NCI-H1417 (cell line): ENCODE data around the gene CMTR2.
A peak's percentile ranks its signal among the peaks of the same experiment; 100 is the strongest.
"Not testable (repeated sequence)": the region's sequence is repeated elsewhere in the genome, so short reads cannot be mapped to it uniquely, and the experiment has no call there.

Source experiments
- DNase-seq, 3 experiments: peaks; one replicate each; lab custom pipeline; 2025; lab: John Stamatoyannopoulos, UW

Gene CMTR2, protein sequence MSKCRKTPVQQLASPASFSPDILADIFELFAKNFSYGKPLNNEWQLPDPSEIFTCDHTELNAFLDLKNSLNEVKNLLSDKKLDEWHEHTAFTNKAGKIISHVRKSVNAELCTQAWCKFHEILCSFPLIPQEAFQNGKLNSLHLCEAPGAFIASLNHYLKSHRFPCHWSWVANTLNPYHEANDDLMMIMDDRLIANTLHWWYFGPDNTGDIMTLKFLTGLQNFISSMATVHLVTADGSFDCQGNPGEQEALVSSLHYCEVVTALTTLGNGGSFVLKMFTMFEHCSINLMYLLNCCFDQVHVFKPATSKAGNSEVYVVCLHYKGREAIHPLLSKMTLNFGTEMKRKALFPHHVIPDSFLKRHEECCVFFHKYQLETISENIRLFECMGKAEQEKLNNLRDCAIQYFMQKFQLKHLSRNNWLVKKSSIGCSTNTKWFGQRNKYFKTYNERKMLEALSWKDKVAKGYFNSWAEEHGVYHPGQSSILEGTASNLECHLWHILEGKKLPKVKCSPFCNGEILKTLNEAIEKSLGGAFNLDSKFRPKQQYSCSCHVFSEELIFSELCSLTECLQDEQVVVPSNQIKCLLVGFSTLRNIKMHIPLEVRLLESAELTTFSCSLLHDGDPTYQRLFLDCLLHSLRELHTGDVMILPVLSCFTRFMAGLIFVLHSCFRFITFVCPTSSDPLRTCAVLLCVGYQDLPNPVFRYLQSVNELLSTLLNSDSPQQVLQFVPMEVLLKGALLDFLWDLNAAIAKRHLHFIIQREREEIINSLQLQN

DNA sequence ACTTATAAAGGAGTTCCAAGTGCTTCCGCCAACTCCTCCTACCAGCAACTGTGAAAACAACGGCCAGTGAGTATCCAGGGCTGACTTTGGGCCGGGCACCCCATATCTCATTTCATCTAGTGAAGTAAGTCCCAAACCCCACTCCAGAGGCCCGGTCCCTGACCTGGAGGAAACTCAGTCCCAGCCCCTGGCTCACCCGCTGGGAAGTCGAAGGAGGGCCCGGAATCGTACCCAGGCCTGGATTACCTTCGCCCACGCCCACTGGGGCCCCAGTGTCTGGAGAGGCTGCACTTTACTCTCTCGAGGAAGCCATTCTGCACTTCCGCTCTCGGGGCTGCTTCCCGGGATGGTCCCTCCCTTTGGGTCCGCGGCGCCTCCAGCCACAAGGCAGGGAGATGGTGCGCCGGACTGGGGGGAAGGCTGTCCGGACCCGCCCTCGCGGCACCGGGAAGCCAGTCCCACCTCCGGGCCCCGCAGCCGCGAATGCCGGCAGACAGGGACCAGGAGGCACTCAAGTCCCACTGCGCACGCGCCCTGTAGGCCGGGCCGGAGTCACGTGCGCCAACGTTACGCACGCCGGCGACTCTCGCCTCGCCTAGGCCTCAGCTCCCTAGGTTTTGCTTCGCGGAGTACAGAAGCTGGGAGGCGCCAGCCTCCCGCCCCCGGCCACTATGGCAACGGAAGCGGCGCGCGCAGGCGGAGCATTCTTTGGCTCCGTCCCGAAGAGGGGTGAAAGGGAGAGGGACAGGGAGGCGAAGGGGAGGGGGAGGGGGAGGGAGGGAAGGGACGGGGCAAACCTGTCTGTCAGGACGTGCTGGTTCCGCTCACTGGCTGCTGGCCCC, at the start of gene CMTR2:
Gene CMTR2, minus strand, starts transcription at position 513 of the 842 bp plus-strand sequence. CDS start 3,482 bp downstream, outside the sequence.
- DNase-seq = peak; percentile 93 to 96 (median 94)

DNA sequence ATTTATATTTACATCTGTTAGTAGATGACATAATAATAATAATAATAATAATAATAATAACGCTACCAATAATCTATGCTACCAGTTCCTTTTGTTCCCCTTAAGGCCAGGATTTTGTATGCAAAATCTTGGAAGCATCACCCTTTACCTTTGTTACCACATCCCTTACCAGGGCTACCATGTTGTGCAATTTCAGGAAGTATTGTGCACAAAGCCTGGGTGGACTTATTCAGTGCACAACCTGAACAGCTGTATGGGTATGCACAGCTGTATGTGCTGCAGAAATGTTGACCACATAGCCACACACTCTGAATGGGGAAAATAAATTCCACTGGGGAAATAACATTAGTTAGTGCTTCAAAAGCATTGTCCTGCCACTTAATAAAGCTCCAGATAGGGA, 49.4 kb upstream of the CMTR2 start:
- no peak for DNase-seq

DNA sequence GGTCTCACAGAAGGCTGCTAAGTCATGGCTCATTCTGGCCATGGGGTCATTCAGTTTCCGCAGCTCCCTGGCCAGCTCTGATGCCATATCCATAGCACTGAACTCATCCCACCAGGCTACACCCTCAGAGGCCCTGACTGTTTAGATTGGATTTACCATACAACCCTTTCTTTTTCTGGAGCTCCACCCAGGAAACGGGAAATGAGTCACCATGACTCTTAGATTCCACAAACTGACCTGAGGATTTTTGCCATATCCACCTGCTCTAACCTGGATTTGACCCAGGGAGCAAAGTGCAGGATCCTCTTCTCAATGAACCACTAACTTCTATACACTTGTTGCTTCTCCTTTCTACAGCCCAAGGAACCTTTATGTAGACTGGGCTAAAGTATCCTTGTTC, 49.0 kb upstream of the CMTR2 start:
- DNase-seq = no peak

DNA sequence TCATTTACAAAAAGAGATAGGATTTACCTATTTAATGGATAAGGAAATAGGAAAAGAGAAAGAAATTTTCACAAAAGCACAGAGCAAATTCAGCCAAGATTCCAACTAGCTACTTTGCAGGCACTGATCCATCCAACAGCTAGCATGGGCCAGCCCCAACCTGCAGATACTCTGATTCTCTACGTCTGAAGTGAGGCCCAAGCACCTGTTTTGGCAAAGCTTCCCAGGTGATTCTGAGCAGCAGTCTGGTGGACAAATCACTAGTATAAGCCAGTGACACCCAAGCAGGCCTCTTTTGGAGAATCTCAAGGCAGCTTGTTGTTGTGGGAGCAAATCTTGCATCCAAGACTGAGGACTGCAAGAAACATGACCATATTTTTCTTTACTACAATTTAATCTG, 48.4 kb upstream of the CMTR2 start:
- DNase-seq = no peak

DNA sequence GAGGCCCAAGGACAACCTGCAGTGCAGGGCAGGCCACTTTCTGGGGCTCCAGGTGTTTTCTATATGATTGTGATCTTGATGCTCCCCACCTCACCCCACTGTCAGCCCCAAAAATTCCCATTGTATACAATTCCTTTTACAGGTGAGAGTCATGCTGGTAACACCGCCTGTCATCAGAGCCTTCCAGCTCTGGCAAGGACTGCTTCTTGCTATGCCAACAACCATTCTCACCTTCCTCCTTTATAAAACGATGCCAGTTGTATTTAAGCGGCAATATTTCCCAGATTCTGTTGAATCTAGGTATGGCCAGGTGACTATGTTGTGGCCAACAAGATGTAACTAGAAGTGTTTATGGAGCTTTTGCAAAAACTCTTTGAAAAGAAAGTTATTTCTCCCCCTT, 38.9 kb upstream of the CMTR2 start:
- DNase-seq = no peak

DNA sequence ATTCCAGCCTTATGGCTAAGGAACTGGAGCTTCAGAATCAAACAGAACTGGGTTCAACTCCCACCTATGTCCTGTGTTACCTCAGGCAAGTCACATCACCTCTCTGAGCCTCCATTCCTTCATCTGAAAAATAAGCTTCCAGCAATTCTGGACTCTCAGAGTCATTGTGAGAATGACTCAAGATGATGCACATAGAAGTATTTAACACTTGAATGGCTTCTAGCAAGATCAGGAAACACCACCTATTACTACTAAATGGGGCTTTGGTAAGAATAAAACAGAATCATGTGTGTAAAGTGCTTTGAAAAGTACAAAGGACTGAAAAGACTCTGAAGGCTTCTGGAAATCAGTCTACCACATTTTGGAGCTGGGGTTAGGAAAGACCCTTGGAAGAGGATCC, 38.5 kb upstream of the CMTR2 start:
- DNase-seq = no peak

DNA sequence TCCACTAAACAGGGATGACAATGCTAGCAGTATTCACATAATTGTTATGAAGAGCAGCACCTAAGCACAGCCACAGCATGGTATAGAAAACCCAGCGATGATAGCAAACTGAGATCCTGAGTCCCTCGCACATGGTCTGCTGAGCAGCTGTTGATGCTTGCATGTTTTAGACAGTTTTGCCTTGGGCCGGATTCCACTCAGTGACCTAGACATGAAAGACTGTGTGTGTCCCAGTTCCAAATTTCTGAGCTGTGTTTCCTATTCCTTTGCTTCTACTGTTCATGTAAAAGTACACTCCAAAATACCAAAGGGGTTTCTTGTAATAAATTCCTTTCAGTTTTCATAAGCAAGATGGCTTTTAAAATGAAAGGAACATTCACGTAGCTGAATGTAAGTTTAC, 30.8 kb upstream of the CMTR2 start:
- DNase-seq = no peak

DNA sequence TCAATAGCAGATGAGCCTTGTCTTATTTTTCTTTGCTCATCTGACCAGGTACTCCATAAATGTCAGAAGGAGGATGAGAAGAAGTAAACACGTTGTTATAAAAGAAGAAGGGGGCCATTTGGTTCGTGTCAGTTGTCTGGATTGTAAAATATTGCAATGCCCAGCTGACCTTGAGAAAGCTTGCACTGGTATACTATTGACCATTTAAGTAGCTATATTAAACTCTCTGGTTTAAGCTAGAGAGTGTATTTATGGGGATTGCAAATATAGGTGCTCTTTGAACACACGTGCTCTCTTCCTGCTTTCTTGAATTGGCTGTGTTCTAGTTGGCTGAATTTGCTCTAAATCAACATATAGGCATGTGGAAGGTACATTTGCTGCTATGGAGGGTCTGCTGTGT, 26.1 kb upstream of the CMTR2 start:
- DNase-seq = no peak

DNA sequence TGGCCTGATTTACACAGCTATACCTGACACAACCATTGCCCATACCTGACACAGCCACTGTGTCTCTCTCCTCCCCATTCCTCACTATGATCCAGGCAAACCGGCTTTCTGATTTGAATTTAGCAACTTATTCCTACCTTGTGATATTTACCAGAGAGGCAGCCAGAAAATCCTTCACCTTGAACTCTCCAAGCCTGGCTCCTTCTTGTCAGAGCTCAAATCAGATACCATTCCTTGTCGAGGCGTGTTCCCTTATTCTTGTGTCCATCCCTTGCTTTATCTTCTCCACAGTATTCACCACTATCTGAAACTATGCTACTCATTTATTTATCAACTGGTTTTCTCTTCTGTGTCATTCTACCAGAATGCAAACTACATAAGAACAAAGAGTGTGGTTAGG, 24.4 kb upstream of the CMTR2 start:
- DNase-seq = not testable (repeated sequence)

DNA sequence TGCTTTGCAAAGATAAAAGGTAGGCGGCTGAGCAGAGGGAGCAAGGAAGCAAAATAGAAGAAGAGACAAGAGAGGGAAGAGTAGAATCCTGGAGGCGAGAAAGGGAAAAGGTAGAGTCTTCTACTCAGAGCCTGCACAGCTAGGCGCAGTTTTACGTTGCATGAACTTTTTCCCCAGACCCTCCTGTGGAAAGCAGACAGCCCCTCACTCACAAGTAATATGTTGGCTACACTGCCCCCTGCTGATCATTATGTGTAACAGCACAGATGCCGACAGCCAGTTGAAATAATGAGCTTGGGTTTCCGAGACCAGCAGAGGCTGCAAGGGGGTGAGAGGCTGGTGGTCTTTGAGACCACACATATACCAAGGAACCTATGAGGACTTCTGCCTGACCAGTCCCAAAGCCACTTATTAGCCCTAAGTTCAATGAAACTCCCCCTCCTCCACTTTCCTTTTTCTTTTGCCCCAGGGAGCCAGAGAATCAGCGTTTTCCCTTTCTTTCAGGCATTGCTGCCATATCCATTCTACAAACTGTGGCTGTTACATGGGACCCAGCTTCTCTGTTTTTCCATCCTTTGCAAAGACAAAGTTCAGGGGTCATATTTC, 22.5 kb upstream of the CMTR2 start:
- peak; percentile 6 to 65 (median 34) for DNase-seq

DNA sequence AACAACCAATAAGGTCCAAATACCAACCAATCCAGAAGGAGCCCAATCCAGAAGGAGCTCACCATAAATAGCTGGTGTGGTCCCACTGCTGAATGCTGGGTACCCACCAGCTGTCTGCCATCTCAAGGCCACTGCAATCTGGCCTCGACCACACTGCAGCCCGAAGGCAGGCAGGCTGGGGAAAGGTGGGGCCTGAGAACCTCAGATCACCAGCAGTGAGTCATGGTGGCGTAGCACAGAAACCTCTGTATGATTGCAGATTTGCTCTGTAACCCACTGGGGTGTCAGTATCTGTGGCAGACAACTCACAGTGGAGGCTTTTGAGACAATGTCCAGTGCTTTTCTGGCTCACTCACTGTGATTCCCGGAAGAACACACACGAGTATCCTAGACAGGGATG, 14.7 kb upstream of the CMTR2 start:
- DNase-seq = no peak

DNA sequence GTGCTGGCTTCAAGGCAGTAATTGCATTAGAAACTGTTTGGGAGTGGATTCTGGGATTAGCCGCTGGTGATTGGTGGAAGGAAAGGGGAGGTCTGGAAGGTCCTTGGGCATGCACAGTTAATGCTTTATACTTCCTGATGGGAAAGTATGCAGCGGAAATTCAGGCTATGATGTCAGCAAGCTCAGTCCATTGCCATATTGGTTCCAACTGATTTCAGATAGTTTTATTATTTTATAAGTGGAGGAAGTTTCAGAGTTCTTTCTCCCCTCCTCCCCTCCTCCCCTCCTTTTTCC, 8.1 kb upstream of the CMTR2 start:
- DNase-seq = no peak

DNA sequence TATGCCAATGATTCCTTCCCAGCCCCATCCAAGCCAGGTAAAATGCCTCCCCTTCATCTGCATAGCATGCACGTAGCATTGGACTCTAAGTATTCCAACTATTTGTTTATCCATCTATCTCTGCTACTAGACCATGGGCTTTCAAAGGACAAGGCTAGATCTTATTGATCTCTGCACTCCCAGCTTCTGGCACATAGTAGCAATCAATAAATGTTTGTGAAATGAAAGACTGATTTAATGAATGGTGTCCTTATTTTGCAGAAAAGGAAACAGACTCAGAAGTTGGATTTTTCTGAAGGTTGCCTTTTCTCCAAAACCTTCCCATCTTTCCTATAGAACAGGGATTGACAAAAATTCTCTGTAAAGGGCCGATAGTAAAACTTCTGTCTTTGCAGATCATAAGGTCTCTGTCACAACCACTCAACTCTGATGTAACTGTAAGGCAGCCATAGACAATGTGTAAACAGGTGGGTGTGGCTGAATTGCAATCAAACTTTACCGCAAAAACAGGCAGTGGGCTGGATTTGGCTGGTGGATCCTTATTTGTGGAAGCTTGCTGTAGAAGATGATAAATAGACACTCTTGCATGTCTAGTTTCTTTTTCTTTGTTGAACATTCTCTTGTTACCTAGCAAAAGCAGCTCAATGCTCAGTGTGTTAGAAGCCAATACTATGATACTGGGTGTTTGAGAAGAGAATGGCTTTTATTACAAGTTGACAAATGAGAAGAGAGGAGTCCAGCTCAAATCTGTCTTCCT, 7.6 kb upstream of the CMTR2 start:
- DNase-seq = no peak

DNA sequence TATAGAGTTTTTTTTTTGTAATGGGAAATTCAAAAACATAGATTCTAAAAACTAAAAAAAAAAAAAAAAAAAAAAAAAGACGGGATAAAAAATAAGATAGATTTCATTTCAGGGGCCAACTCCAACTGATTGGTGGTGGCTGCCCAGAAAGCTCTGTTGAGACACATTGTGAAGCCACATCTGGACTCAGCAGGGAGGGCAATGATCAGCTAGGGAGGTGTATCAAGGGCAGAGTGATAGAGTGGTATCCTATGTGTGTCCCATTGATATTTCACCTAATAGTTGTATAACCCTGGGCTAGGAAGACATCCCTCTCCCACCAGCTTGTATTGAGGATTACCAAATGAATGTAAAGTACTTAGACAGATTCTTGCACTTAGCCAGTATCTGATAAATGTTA, 6.7 kb upstream of the CMTR2 start:
- DNase-seq = no peak

DNA sequence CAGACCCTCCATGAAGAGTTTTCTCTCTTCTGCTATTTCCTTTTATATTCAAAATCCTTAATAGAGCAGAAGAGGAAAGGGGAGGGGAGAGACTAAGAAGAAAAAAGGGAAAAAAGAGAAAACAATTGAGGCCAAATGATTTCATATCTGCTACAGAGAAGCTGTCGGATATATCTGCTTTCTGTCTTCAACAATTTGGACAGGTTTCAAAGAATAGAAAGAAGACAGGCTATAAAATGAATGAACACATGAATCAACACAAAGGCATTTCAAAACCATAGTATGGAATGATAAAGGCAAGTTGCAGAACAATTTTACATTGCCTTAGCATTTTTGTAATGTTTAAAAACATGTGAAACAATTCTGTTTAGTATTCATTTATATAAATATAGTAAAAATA, 4.7 kb upstream of the CMTR2 start:
- DNase-seq = no peak

DNA sequence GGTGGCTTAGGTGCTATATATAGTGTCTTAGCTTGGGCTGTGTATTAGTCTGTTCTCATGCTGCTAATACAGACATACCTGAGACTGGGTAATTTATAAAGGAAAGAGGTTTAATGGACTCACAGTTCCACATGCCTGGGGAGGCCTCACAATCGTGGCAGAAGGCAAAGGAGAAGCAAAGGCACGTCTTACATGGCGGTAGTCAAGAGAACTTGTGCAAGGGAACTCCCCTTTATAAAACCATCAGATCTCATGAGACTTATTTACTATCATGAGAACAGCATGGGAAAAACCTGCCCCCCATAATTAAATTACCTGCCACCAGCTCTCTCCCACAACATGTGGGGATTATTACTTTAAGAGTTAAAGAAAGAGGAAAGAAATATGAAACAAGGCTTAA, 2.9 kb upstream of the CMTR2 start:
- DNase-seq = not testable (repeated sequence)

DNA sequence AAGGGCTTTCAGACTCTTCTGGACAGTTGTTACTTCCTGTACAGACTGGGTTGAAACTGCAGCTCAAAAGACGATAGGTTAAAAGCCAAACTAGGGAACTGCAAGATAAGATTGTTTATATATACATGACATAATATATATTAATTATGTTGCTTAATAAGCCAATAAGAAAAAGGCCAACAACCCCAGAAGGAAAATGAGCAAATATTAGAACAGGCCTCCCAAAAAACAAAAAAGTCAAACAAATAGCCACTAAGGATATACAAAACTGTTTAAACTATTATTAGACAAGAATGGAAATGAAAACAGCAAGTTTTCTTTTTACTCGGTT, 495 bp upstream of the CMTR2 start:
- no peak for DNase-seq

DNA sequence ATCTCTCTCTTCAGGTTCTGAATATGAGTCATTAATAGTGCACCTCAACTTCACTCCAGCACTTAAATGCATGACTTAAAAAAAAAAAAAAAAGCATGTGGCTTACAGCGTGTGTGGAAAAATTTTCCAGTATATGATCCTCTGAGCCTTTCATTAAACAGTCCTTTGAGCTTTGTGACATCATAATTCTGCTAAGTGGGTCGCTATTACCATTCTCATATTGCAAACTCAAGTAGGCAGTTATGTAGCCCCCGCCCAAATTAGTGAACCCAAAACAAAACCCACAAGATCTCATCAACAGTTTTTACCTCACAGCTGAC, 672 bp downstream of the CMTR2 start:
- no peak for DNase-seq

DNA sequence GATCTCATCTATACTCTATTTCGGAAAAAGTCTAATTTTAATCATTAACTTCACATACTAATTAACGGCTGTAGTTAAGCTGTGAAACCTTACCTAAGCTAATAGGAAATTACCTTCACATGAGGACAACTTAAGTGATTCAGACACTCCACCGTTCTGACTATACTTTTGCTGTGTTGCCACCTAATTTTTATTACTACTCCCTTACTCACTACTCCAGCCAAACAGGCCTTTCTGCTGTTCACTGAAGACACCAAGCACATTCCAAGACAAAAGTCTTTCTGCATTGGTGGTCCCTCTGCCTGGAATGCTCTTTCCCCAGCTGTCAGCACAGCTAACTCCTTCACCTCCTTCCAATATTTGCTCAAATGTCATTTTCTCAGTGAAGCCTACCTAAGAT, 1.3 kb downstream of the CMTR2 start:
- DNase-seq = no peak

DNA sequence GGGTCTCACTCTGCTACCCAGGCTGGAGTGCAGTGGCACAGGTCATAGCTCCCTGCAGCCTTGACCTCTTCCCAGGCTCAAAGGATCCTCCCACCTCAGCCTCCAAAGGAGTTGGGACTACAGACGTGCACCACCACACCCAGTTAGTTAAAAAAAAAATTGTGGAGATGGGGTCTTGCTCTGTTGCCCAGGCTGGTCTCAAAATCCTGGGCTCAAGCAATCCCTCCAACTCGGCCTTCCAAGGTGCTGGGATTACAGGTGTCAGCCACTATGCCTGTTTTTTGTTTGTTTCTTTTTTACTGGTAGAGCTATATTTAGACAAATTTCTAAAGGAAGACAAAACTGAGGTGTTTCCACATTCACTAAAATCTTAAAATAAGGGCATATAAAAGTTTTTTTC, 1.7 kb downstream of the CMTR2 start:
- DNase-seq = no peak

DNA sequence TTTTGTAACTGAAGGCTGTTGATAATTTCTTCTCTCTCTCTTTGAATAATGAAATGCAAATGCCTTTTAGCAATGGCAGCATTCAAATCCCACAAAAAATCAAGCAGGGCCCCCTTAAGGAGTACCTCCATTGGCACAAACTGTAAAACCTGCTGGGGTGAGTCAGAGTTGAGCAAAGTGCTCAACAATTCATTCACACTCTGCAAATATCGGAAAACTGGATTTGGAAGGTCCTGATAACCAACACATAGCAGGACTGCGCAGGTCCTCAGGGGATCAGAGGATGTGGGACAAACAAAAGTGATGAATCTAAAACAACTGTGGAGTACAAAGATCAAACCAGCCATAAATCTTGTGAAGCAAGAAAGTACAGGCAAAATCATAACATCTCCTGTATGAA, 5.6 kb downstream of the CMTR2 start:
- no peak for DNase-seq

DNA sequence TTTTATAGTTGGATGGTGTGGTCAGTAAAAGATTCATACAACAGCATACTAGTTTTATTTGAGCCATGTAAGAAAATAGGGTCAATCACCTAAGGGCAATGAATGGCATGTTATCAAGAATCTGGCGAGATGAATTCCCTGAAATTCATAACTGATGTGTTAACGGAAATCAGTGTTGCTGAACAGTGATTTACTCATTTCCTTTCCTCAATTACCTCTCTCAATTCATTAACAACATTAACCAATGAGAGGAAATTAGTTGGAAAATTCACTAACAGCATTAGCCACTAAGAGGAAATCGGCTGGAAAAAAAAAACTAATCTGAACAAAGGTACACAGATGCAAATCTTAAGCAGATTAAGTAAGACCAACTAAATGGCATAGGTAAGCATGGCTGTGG, 6.3 kb downstream of the CMTR2 start:
- DNase-seq = no peak
